CD8-positive, alpha-beta memory T cell (primary cell): ENCODE data around the gene TAS2R19. TPM values are rescaled to one million over a fixed set of nuclear protein-coding genes. Genes with fewer than 3 reads are reported as not detected.

Experiments used
- CTCF ChIA-PET: fragments of 350-600 bp; sonication (Branson Sonifier 250); formaldehyde crosslinking; loops from one replicate; lab custom pipeline; 2021; ENCODE audit warnings: antibody characterized with exemption; lab: Charles Lee
- POLR2A ChIA-PET: fragments of 350-600 bp; sonication (Branson Sonifier 250); formaldehyde crosslinking; loops from one replicate; lab custom pipeline; 2021; ENCODE audit warnings: antibody characterized with exemption; lab: Charles Lee
- DNase-seq, 5 donors: peaks; one replicate each; pipeline versions ENCODE4 v3.0.0 to v3.0.0-alpha.2; 2020 to 2022; ENCODE audit warnings: mixed read lengths in 1 of 5
- H3K27ac ChIP-seq: one replicate; pipeline ENCODE4 v1.7.0; 2013; ENCODE audit warnings: low read depth, mild to moderate bottlenecking, low read length, moderate library complexity
- H3K27me3 ChIP-seq: 2 replicates; pipeline ENCODE4 v1.7.0; 2013; ENCODE audit warnings: low read length, mild to moderate bottlenecking; ENCODE audit not compliant: insufficient read depth, poor library complexity, severe bottlenecking
- H3K36me3 ChIP-seq: 2 replicates; pipeline ENCODE4 v1.7.0; 2013; ENCODE audit warnings: mild to moderate bottlenecking, low read length, moderate library complexity; ENCODE audit not compliant: insufficient read depth
- H3K4me1 ChIP-seq: 2 replicates; pipeline ENCODE4 v1.7.0; 2013; ENCODE audit warnings: mild to moderate bottlenecking, low read length, moderate library complexity; ENCODE audit not compliant: insufficient read depth
- H3K4me3 ChIP-seq: 2 replicates; pipeline ENCODE4 v1.7.0; 2013; ENCODE audit warnings: mild to moderate bottlenecking, low read length
- H3K9me3 ChIP-seq: 2 replicates; pipeline ENCODE4 v1.7.0; 2013; ENCODE audit warnings: mild to moderate bottlenecking, low read length
- H3K27ac Mint-ChIP-seq, 8 donors: one replicate each; pipeline ENCODE4 v1.8.0; 2020 to 2021; ENCODE audit warnings: mixed read lengths in 8 of 8, mild to moderate bottlenecking in 6 of 8, inconsistent platforms in 3 of 8, moderate library complexity in 3 of 8
- H3K27me3 Mint-ChIP-seq, 2 donors: one replicate each; pipeline ENCODE4 v1.8.0; 2020 to 2021; ENCODE audit warnings: mixed read lengths in 2 of 2, mild to moderate bottlenecking in 1 of 2, moderate library complexity in 1 of 2
- H3K36me3 Mint-ChIP-seq, 3 donors: one replicate each; pipeline ENCODE4 v1.8.0; 2020 to 2021; ENCODE audit warnings: mixed read lengths in 3 of 3, inconsistent platforms in 1 of 3, mild to moderate bottlenecking in 1 of 3
- H3K4me1 Mint-ChIP-seq, 3 donors: one replicate each; pipeline ENCODE4 v1.8.0; 2020 to 2021; ENCODE audit warnings: mixed read lengths in 3 of 3, inconsistent platforms in 1 of 3, mild to moderate bottlenecking in 1 of 3
- H3K4me3 Mint-ChIP-seq, 7 donors: one replicate each; pipeline ENCODE4 v1.8.0; 2020 to 2021; ENCODE audit warnings: mixed read lengths in 7 of 7, mild to moderate bottlenecking in 6 of 7, moderate library complexity in 4 of 7, inconsistent platforms in 2 of 7
- H3K9me3 Mint-ChIP-seq, 5 donors: one replicate each; pipeline ENCODE4 v1.8.0; 2020 to 2022; ENCODE audit warnings: mixed read lengths in 5 of 5, mild to moderate bottlenecking in 3 of 5, moderate library complexity in 2 of 5, inconsistent platforms in 1 of 5
- polyA plus RNA-seq: library from polyadenylated mRNA; unstranded; fragments of 300-500 nt; fragmentation: Illumina TruSeq; gene quantifications from one replicate; pipeline ENCODE4 v1.2.3, GENCODE V29; 2021
- total RNA-seq, 2 experiments: library from RNA; stranded (reverse); gene quantifications; one replicate each; pipeline ENCODE4 v1.2.3, GENCODE V29; 2021

TAS2R19 gene
- total and polyA plus RNA-seq, 3 experiments from 2014 or later = 0.52 to 0.88 (median 0.78) TPM

DNA sequence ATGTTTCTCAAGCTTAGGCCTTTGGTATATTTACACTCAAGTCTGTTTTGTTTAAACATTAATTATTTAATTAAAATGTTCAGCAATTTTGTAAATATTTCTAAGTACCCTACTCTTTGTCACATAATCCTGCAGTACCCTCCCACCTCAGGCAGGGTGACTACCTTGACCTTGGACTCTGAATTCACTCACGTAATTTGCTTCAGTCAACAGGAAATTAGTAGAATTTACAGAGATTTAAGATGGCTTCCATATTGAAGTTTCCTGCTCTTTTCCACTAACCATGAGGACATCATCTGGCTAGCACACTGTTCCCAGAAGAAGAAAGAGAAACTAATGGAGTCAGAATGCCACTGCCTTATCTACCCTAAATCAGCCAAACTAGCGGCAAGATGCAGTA lies 967 bp upstream of the TAS2R19 start:
- no peak overlapping the region for H3K4me3 ChIP-seq
- H3K36me3 ChIP-seq = no peaks in the 10 kb centered on the region
- ChIA-PET POLR2A (no interaction called here), CTCF (no interaction called here)
- H3K36me3 Mint-ChIP-seq = peaks cover 13 to 37% (median 13%) of the 10 kb centered on the region in 3 donors
- H3K4me1 Mint-ChIP-seq = peaks cover 3 to 9% (median 4%) of the 10 kb centered on the region in 3 donors
- peak overlapping the region in 1 of 8 donors; percentile 30 for H3K27ac Mint-ChIP-seq
- no peaks in the 10 kb centered on the region for H3K9me3 ChIP-seq
- no peaks in the 10 kb centered on the region for H3K27me3 ChIP-seq
- DNase-seq = no peak
- no peaks in the 10 kb centered on the region for H3K4me1 ChIP-seq
- H3K27me3 Mint-ChIP-seq = no peaks in the 10 kb centered on the region
- H3K4me3 Mint-ChIP-seq = no peak overlapping the region
- peaks cover 0 to 8% (median 2%) of the 10 kb centered on the region in 5 donors for H3K9me3 Mint-ChIP-seq
- no peak overlapping the region for H3K27ac ChIP-seq

DNA sequence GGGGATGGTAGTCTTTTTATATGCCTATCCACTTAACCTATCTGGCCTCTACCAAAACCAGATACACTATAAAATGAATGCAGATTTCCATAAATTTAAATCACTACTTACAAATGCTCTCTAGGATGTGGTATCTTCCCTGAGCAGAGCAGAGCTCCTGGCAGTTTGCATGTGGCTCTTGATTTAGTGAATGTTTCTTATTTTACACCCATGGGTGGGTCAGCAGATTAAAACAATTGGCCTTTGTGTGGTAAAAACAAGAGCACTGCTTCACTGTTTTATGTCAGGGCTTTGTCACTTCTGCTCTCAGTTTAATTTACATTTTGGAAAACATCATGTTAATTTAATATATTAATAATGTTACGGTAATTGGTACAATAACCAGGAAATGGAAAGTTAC lies 5.5 kb downstream of the TAS2R19 start:
- Histone ChIP-seq H3K4me1 (no peaks in the 10 kb centered on the region), H3K9me3 (no peaks in the 10 kb centered on the region), H3K27ac (no peak overlapping the region), H3K36me3 (no peaks in the 10 kb centered on the region), H3K27me3 (no peaks in the 10 kb centered on the region), H3K4me3 (no peak overlapping the region)
- no peak for DNase-seq
- H3K27ac Mint-ChIP-seq = no peak overlapping the region
- no peaks in the 10 kb centered on the region for H3K9me3 Mint-ChIP-seq
- ChIA-PET CTCF (interaction anchor here (0.6 kb wide), 1 partner anchor 387 kb away, joined by 3 read pairs; no protein-coding TSS in a partner anchor), POLR2A (no interaction called here)
- H3K4me3 Mint-ChIP-seq = no peak overlapping the region
- no peaks in the 10 kb centered on the region for H3K27me3 Mint-ChIP-seq
- H3K4me1 Mint-ChIP-seq = peaks cover 0 to 4% (median 0%) of the 10 kb centered on the region in 3 donors
- H3K36me3 Mint-ChIP-seq = peaks cover 1 to 24% (median 8%) of the 10 kb centered on the region in 3 donors

DNA sequence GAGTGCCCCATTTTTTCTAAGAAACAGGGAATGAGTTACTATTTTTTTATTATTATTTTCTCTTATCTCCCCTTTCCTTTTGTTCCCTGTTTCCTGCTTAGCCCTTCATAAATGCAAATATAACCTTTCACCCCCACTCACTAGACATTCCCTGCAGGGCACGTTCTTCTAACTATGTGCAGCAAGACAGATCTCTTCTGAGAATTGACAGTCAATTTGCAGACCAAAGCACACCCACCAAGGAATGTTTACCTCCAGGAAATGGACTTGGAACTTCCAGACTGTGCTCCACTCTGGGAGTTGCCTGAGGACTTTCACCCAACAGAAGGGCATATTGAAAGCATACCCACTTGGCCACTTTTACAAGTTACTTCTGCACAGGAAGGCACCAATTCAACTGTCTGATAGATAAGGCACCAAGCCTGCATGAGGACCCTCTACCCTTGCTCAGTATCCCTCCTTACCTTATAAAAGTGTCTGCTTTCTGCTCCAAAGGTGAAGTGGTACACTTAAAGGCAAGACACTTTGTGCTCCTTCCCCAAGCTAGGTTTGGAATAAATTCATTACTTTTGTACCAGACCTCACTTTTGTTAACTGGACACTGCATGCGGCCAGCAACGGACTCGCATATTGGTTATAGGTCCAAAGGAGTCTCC lies 6.5 kb downstream of the TAS2R19 start:
- peaks cover 1 to 19% (median 15%) of the 10 kb centered on the region in 3 donors for H3K36me3 Mint-ChIP-seq
- no peaks in the 10 kb centered on the region for H3K4me1 Mint-ChIP-seq
- H3K9me3 ChIP-seq = no peaks in the 10 kb centered on the region
- H3K4me3 ChIP-seq = no peak overlapping the region
- CTCF ChIA-PET = no interaction called here
- DNase-seq = no peak
- no peaks in the 10 kb centered on the region for H3K27me3 ChIP-seq
- H3K27ac Mint-ChIP-seq = no peak overlapping the region
- POLR2A ChIA-PET = no interaction called here
- H3K9me3 Mint-ChIP-seq = no peaks in the 10 kb centered on the region
- H3K36me3 ChIP-seq = no peaks in the 10 kb centered on the region
- H3K27ac ChIP-seq = no peak overlapping the region
- H3K27me3 Mint-ChIP-seq = no peaks in the 10 kb centered on the region
- H3K4me3 Mint-ChIP-seq = no peak overlapping the region
- no peaks in the 10 kb centered on the region for H3K4me1 ChIP-seq

DNA sequence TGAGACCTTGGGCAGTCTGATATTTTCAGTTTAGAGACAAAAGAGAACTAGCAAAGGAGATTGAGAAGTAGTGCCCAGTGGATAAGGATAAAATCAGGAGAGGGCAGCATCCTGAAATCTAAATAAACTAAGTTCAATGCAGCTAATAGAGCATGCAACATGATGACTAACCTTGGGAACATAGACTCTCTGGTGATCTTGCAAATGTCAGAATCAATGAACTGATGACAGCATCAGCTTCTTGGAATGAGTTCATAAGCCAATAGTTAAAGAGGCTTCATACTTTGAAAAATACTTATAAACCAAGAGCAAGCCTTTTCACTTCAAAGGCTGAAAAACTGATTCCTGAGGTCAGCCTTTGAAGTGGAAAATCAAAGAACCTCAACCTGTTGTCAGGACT lies 8.2 kb downstream of the TAS2R19 start:
- peaks cover 1 to 17% (median 17%) of the 10 kb centered on the region in 3 donors for H3K36me3 Mint-ChIP-seq

DNA sequence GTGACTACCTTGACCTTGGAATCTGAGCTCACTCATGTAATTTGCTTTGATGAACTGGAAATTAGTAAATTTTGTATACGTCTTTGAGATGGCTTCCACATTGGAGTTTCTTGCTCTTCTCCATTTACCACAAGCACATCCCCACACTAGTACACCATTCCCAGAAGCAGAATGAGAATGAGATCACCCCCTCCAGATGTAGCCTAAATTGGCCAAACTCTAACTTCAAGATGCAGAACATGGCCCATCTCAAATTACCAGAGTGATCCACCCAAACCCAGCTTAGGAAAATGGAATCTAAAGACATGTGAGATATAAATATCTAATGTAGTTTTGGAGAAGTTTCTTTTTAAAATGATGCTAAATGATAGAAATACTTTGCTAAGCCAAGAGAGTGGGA lies 14.8 kb downstream of the TAS2R19 start:
- no peak for DNase-seq
- peaks cover 2 to 19% (median 4%) of the 10 kb centered on the region in 3 donors for H3K36me3 Mint-ChIP-seq
- CTCF ChIA-PET = no interaction called here
- H3K4me1 ChIP-seq = no peaks in the 10 kb centered on the region
- H3K27ac Mint-ChIP-seq = no peak overlapping the region
- H3K27me3 ChIP-seq = no peaks in the 10 kb centered on the region
- POLR2A ChIA-PET = no interaction called here
- no peaks in the 10 kb centered on the region for H3K9me3 ChIP-seq
- no peaks in the 10 kb centered on the region for H3K36me3 ChIP-seq
- no peaks in the 10 kb centered on the region for H3K4me1 Mint-ChIP-seq
- H3K9me3 Mint-ChIP-seq = no peaks in the 10 kb centered on the region
- no peak overlapping the region for H3K27ac ChIP-seq
- no peak overlapping the region for H3K4me3 ChIP-seq
- no peak overlapping the region for H3K4me3 Mint-ChIP-seq
- no peaks in the 10 kb centered on the region for H3K27me3 Mint-ChIP-seq

More for the DNA sequence above, 8.2 kb downstream of the TAS2R19 start:
- Histone ChIP-seq H3K4me3 (no peak overlapping the region), H3K27me3 (no peaks in the 10 kb centered on the region), H3K36me3 (no peaks in the 10 kb centered on the region), H3K27ac (no peak overlapping the region), H3K4me1 (no peaks in the 10 kb centered on the region), H3K9me3 (no peaks in the 10 kb centered on the region)
- H3K27me3 Mint-ChIP-seq = no peaks in the 10 kb centered on the region
- H3K4me3 Mint-ChIP-seq = no peak overlapping the region
- no peak for DNase-seq
- POLR2A ChIA-PET = no interaction called here
- no peaks in the 10 kb centered on the region for H3K4me1 Mint-ChIP-seq
- no peaks in the 10 kb centered on the region for H3K9me3 Mint-ChIP-seq
- CTCF ChIA-PET = no interaction called here
- H3K27ac Mint-ChIP-seq = no peak overlapping the region

DNA sequence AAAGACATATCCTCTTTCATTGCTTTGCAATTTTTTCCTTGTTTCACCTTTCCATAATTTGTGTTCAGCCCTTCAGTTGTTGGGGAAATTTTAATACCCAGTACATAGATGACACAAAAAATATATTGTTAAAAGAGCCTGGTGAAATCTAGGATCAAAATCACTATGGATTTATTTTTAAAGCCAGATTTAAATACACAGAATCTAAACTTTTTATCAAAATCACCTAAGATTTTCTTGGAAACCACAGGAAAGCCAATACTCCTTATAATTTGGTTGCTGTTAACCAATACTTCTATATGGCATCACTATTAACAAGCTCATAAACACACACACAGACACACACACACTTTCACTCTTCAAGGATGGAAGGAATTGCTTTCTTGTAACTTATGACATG lies 24.2 kb downstream of the TAS2R19 start, which contains the start of gene TAS2R20:
Gene TAS2R20 (minus strand): TSS at position 101 of the 400 bp plus-strand sequence. CDS start 429 bp downstream, outside the sequence.
- POLR2A ChIA-PET = no interaction called here

DNA sequence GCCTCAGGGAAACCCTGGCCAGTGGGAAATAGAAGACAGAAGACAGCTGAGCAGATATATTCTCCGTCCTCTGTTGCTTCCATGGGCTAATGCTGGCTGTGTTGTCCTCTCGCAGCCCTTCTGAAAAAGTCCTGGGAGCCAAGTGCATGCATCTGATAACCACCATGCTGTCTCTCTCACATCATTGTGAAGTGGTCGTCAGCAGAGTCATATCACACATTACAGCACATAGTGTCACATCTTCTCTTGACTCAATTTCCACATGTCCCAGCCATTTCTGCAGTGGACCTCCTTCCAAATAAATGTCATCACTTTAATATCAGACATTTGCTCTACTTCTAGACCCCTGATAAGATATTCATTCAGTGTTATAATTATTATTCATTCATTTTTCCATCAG lies 28.1 kb downstream of the TAS2R19 start:
- H3K27ac Mint-ChIP-seq = no peak overlapping the region
- no peak overlapping the region for H3K27ac ChIP-seq
- H3K4me1 Mint-ChIP-seq = peaks cover 0 to 1% (median 0%) of the 10 kb centered on the region in 3 donors
- CTCF ChIA-PET = no interaction called here
- H3K27me3 ChIP-seq = no peaks in the 10 kb centered on the region
- H3K4me1 ChIP-seq = no peaks in the 10 kb centered on the region
- DNase-seq = no peak
- no peak overlapping the region for H3K4me3 ChIP-seq
- no peaks in the 10 kb centered on the region for H3K36me3 ChIP-seq
- peaks cover 0 to 5% (median 0%) of the 10 kb centered on the region in 5 donors for H3K9me3 Mint-ChIP-seq
- H3K9me3 ChIP-seq = no peaks in the 10 kb centered on the region
- POLR2A ChIA-PET = no interaction called here
- peaks cover 15 to 34% (median 27%) of the 10 kb centered on the region in 3 donors for H3K36me3 Mint-ChIP-seq
- peaks cover 0 to 2% of the 10 kb centered on the region in 2 donors for H3K27me3 Mint-ChIP-seq
- H3K4me3 Mint-ChIP-seq = no peak overlapping the region

More for the DNA sequence above, 24.2 kb downstream of the TAS2R19 start, which contains the start of gene TAS2R20:
- no peak for DNase-seq
- no peak within 1 kb of the TSS for H3K4me3 Mint-ChIP-seq
- peaks cover 0 to 1% (median 0%) of the 10 kb centered on the region in 3 donors for H3K4me1 Mint-ChIP-seq
- CTCF ChIA-PET = no interaction called here
- Histone ChIP-seq H3K4me1 (no peaks in the 10 kb centered on the region), H3K9me3 (no peaks in the 10 kb centered on the region), H3K27ac (no peak within 1 kb of the TSS), H3K4me3 (no peak within 1 kb of the TSS), H3K36me3 (no peaks in the 10 kb centered on the region), H3K27me3 (no peaks in the 10 kb centered on the region)
- H3K9me3 Mint-ChIP-seq = peaks cover 0 to 2% (median 0%) of the 10 kb centered on the region in 5 donors
- H3K27me3 Mint-ChIP-seq = no peaks in the 10 kb centered on the region
- H3K27ac Mint-ChIP-seq = no peak within 1 kb of the TSS
- peaks cover 10 to 30% (median 18%) of the 10 kb centered on the region in 3 donors for H3K36me3 Mint-ChIP-seq

DNA sequence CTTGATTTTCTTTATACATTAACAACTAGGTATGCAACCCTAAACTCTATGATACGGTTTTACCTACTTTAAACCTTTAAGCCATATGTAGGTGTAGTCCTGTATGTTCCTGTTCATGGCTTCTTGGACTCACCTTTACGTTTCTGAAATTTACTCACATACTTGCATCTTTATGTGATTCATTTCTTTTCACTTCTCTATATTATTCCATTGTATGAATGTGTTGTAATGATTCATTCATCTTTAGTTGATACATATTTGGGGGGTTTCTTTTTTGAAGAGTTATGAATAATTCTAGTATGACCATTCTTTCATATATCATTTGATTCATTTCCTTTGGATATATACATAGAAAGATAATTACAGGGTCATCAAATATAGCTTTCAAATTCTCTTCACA lies 33.3 kb downstream of the TAS2R19 start:
- H3K9me3 ChIP-seq = no peaks in the 10 kb centered on the region
- H3K27ac ChIP-seq = no peak overlapping the region
- Mint-ChIP-seq H3K4me3 (no peak overlapping the region), H3K4me1 (peaks cover 2 to 6% (median 4%) of the 10 kb centered on the region in 3 donors), H3K36me3 (peaks cover 9 to 24% (median 12%) of the 10 kb centered on the region in 3 donors), H3K27ac (no peak overlapping the region), H3K9me3 (peaks cover 0 to 5% (median 0%) of the 10 kb centered on the region in 5 donors), H3K27me3 (peaks cover 7 to 8% of the 10 kb centered on the region in 2 donors)
- no peak overlapping the region for H3K4me3 ChIP-seq
- ChIA-PET POLR2A (no interaction called here), CTCF (no interaction called here)
- no peak for DNase-seq
- H3K4me1 ChIP-seq = no peaks in the 10 kb centered on the region
- no peaks in the 10 kb centered on the region for H3K36me3 ChIP-seq
- H3K27me3 ChIP-seq = no peaks in the 10 kb centered on the region
